ENCODE results near the gene CHD9. TPM values are rescaled to one million over a fixed set of nuclear protein-coding genes. Genes with fewer than 3 reads are reported as not detected.

Gene CHD9
- total RNA-seq, 1 experiment from 2014 or later, result 25.4 TPM

DNA sequence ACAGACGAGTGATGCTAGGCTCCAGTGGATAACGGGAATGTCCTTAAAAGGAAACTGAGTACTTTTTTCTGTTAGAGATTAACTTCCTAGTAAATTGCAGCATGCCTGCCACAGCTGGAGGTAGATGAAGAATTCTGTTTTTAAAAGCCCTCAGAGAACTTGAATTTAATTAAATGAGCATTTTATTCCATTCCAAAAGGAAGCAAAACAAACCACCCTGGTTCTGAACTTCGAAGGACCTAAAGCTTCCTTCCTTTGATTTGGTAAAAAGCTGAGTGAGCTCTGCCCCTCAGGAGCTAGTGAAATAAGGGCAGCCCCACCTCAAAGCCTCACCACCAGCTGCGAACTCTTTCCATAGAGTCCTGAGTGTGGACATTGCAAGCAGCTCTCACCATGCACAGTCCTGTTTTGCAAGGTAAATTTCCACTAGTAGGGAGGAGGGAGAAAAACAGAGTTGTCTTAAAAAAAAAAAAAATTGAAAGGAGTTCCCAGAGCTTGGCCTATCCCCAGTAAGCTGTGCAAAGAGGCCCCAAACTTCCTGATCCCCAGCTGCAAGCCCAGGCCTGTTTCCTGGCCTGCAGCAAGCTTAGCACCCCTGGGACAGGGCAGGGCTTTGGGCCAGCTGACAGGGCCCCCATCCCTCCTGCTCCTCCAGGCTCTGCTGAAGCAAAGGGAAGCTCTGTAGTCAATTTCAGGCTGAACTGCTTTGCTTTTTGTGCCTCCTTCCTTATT lies 13.3 kb upstream of the CHD9 start:
- no peaks in the 10 kb centered on the region for H3K4me1 ChIP-seq (ENCODE audit: control insufficient read depth, insufficient read depth, low read length)
- no peaks in the 10 kb centered on the region for H3K36me3 ChIP-seq (ENCODE audit: control insufficient read depth, insufficient read depth, low read length)
- no peaks in the 10 kb centered on the region for H3K9me3 ChIP-seq (ENCODE audit: control insufficient read depth, insufficient read depth, low read depth, low read length)
- CTCF ChIA-PET, result no interaction called here
- no peak for ATAC-seq
- no peak overlapping the region for H3K4me3 ChIP-seq (ENCODE audit: low read depth in 2 of 2, low read length in 2 of 2)
- no peak for DNase-seq (ENCODE audit: low read depth, low spot score)
- BruUV-seq (replicated peaks), result no TSS peak
- H3K27me3 ChIP-seq (ENCODE audit: control insufficient read depth, insufficient read depth, low read length), result no peaks in the 10 kb centered on the region
- no peak overlapping the region for H3K27ac ChIP-seq (ENCODE audit: low read length)
- TF ChIP-seq POLR2AphosphoS5 (IDR thresholded peaks at IDR 0.05; ENCODE audit: low read depth, low read length), result no peak
- TF ChIP-seq, protein P1, sequence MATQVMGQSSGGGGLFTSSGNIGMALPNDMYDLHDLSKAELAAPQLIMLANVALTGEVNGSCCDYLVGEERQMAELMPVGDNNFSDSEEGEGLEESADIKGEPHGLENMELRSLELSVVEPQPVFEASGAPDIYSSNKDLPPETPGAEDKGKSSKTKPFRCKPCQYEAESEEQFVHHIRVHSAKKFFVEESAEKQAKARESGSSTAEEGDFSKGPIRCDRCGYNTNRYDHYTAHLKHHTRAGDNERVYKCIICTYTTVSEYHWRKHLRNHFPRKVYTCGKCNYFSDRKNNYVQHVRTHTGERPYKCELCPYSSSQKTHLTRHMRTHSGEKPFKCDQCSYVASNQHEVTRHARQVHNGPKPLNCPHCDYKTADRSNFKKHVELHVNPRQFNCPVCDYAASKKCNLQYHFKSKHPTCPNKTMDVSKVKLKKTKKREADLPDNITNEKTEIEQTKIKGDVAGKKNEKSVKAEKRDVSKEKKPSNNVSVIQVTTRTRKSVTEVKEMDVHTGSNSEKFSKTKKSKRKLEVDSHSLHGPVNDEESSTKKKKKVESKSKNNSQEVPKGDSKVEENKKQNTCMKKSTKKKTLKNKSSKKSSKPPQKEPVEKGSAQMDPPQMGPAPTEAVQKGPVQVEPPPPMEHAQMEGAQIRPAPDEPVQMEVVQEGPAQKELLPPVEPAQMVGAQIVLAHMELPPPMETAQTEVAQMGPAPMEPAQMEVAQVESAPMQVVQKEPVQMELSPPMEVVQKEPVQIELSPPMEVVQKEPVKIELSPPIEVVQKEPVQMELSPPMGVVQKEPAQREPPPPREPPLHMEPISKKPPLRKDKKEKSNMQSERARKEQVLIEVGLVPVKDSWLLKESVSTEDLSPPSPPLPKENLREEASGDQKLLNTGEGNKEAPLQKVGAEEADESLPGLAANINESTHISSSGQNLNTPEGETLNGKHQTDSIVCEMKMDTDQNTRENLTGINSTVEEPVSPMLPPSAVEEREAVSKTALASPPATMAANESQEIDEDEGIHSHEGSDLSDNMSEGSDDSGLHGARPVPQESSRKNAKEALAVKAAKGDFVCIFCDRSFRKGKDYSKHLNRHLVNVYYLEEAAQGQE (IDR thresholded peaks at IDR 0.05; ENCODE audit: insufficient read depth in 1 of 2, low read depth in 2 of 2, low read length in 1 of 2), result no peak
- TF ChIP-seq, protein P2, sequence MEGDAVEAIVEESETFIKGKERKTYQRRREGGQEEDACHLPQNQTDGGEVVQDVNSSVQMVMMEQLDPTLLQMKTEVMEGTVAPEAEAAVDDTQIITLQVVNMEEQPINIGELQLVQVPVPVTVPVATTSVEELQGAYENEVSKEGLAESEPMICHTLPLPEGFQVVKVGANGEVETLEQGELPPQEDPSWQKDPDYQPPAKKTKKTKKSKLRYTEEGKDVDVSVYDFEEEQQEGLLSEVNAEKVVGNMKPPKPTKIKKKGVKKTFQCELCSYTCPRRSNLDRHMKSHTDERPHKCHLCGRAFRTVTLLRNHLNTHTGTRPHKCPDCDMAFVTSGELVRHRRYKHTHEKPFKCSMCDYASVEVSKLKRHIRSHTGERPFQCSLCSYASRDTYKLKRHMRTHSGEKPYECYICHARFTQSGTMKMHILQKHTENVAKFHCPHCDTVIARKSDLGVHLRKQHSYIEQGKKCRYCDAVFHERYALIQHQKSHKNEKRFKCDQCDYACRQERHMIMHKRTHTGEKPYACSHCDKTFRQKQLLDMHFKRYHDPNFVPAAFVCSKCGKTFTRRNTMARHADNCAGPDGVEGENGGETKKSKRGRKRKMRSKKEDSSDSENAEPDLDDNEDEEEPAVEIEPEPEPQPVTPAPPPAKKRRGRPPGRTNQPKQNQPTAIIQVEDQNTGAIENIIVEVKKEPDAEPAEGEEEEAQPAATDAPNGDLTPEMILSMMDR (IDR thresholded peaks at IDR 0.05), result no peak
- TF ChIP-seq TCF7L2 (IDR thresholded peaks at IDR 0.05; ENCODE audit: low read depth, low read length), result no peak
- no peak for TF ChIP-seq SIN3A (IDR thresholded peaks at IDR 0.05; ENCODE audit: borderline replicate concordance, insufficient read depth, low read depth, low read length)
- in situ Hi-C loops (cut with HindIII; ENCODE audit: low pct_unique_long_range_greater_than_20kb, low sequenced_read_pairs) (no loop called here), intact Hi-C loops (cut with micrococcal nuclease; ENCODE audit: unreplicated experiment) (no loop called here)
- POLR2A ChIA-PET, result no interaction called here

DNA sequence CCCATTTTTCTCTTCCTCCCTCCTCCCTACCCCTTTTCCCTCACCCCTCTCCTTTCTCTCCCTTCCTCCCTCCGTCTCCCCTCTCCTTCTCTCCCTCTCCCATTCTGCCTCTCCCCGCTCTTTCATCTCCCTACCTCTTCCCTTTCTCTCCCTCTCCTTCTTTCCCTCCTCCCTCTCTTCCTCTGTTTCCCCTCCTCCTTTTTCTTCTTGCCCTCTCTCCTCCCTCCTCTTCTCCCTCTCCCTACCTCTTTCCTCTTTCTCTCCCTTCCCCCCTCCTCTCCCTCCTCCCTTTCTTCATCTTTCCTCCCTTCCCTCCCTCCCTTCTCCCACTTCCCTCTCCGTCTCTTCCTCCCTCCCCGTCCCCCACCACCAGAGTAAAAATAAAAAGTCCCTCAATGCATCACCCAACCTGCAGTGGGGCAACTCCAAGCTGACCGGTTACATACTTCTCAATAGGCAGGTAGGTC lies 12.5 kb upstream of the CHD9 start:
- no peak overlapping the region for H3K27ac ChIP-seq (ENCODE audit: low read length)
- POLR2A ChIA-PET, result no interaction called here
- CTCF ChIA-PET, result no interaction called here
- no peak for TF ChIP-seq POLR2AphosphoS5 (IDR thresholded peaks at IDR 0.05; ENCODE audit: low read depth, low read length)
- TF ChIP-seq, protein P2 (IDR thresholded peaks at IDR 0.05), result no peak
- no peak for TF ChIP-seq TCF7L2 (IDR thresholded peaks at IDR 0.05; ENCODE audit: low read depth, low read length)
- no peak for TF ChIP-seq SIN3A (IDR thresholded peaks at IDR 0.05; ENCODE audit: borderline replicate concordance, insufficient read depth, low read depth, low read length)
- TF ChIP-seq, protein P1 (IDR thresholded peaks at IDR 0.05; ENCODE audit: insufficient read depth in 1 of 2, low read depth in 2 of 2, low read length in 1 of 2), result no peak
- intact Hi-C loops (cut with micrococcal nuclease; ENCODE audit: unreplicated experiment) (no loop called here), in situ Hi-C loops (cut with HindIII; ENCODE audit: low pct_unique_long_range_greater_than_20kb, low sequenced_read_pairs) (no loop called here)
- no peaks in the 10 kb centered on the region for H3K9me3 ChIP-seq (ENCODE audit: control insufficient read depth, insufficient read depth, low read depth, low read length)
- DNase-seq (ENCODE audit: low read depth, low spot score) (no peak), ATAC-seq (no peak)
- H3K36me3 ChIP-seq (ENCODE audit: control insufficient read depth, insufficient read depth, low read length), result no peaks in the 10 kb centered on the region
- no peak overlapping the region for H3K4me3 ChIP-seq (ENCODE audit: low read depth in 2 of 2, low read length in 2 of 2)
- no peaks in the 10 kb centered on the region for H3K27me3 ChIP-seq (ENCODE audit: control insufficient read depth, insufficient read depth, low read length)
- H3K4me1 ChIP-seq (ENCODE audit: control insufficient read depth, insufficient read depth, low read length), result no peaks in the 10 kb centered on the region
- no TSS peak for BruUV-seq (replicated peaks)
